ENCODE results near the gene SIDT2. TPM values are rescaled to one million over a fixed set of nuclear protein-coding genes. Genes with fewer than 3 reads are reported as not detected.

The SIDT2 gene
- 10.5 and 14.0 TPM in 2 replicates for total RNA-seq

GRCh38 chr11:117178210-117179034, at the start of gene SIDT2:
Gene SIDT2 (plus strand): TSS chr11:117178743. CDS start chr11:117179264, 521 bp downstream.

GRCh38 chr11:117143871-117144476, 34.6 kb upstream of the SIDT2 start, which contains the start of gene PAFAH1B2:
Gene PAFAH1B2 (plus strand): TSS chr11:117144287. CDS start chr11:117152448, 8,161 bp downstream.

GRCh38 chr11:117199053-117199915, 20.7 kb downstream of the SIDT2 start, which contains the start of gene TAGLN:
Gene TAGLN (plus strand): TSS chr11:117199370. CDS start chr11:117203014, 3,644 bp downstream.

GRCh38 chr11:117231842-117232091, 53.2 kb downstream of the SIDT2 start, which contains the start of gene PCSK7:
Gene PCSK7 (minus strand): TSS chr11:117232073. CDS start chr11:117229844, 2,229 bp downstream.

GRCh38 chr11:117232092-117232878, 53.7 kb downstream of the SIDT2 start, which contains the start of gene RNF214:
Gene RNF214 (plus strand): TSS chr11:117232671. CDS start chr11:117234273, 1,602 bp downstream.

Other genes with a start within 250 kb of the SIDT2 start
- gene SIK3, start 80.3 kb upstream of the SIDT2 start, total RNA-seq = 6.4 and 12.2 TPM in 2 replicates
- 73.8 and 104 TPM in 2 replicates for gene PAFAH1B2, start 34.5 kb upstream of the SIDT2 start, total RNA-seq
- gene TAGLN, start 20.6 kb downstream of the SIDT2 start, total RNA-seq = 51.6 and 52.0 TPM in 2 replicates
- gene PCSK7, start 53.3 kb downstream of the SIDT2 start, total RNA-seq = 41.2 and 42.0 TPM in 2 replicates
- 3.6 and 7.0 TPM in 2 replicates for gene RNF214, start 53.9 kb downstream of the SIDT2 start, total RNA-seq
- gene BACE1-AS, start 112.6 kb downstream of the SIDT2 start, total RNA-seq = 1.3 and 3.7 TPM in 2 replicates
- gene BACE1, start 137.5 kb downstream of the SIDT2 start, total RNA-seq = 12.3 and 13.1 TPM in 2 replicates
- 17.6 and 24.0 TPM in 2 replicates for gene CEP164, start 149.1 kb downstream of the SIDT2 start, total RNA-seq

All from airway epithelial cell (primary cell).